NCI-H128 (cell line): ENCODE results near the gene CHMP2A.

Experiments used
- DNase-seq: peaks from one replicate; lab custom pipeline; 2025; ENCODE audit not compliant: unreplicated experiment; lab: John Stamatoyannopoulos, UW

Gene CHMP2A

GRCh38 chr19:58570770-58571574, 16.1 kb upstream of the CHMP2A start:
- DNase-seq = no peak

GRCh38 chr19:58569943-58570670, 15.2 kb upstream of the CHMP2A start:
- DNase-seq = no peak

GRCh38 chr19:58569191-58569942, 14.5 kb upstream of the CHMP2A start:
- no peak for DNase-seq

- no peak for DNase-seq
These were observed 13.7 kb upstream of the CHMP2A start for GRCh38 chr19:58568453-58569130.

GRCh38 chr19:58566989-58567388, 12.1 kb upstream of the CHMP2A start:
- no peak for DNase-seq

- no peak for DNase-seq
These were observed 8.9 kb upstream of the CHMP2A start for GRCh38 chr19:58563823-58564222.

GRCh38 chr19:58563034-58563573, 8.2 kb upstream of the CHMP2A start:
- DNase-seq = no peak

- no peak for DNase-seq
These were observed 7.5 kb upstream of the CHMP2A start for GRCh38 chr19:58562122-58563033.

- no peak for DNase-seq
These were observed 6.6 kb upstream of the CHMP2A start for GRCh38 chr19:58561373-58562121.

GRCh38 chr19:58560921-58561320, 6.0 kb upstream of the CHMP2A start:
- no peak for DNase-seq

GRCh38 chr19:58560007-58560887, 5.3 kb upstream of the CHMP2A start:
- DNase-seq = no peak

- no peak for DNase-seq
These were observed 4.5 kb upstream of the CHMP2A start for GRCh38 chr19:58559275-58560006.

GRCh38 chr19:58558623-58559274, 3.8 kb upstream of the CHMP2A start:
- no peak for DNase-seq

GRCh38 chr19:58558066-58558622, 3.2 kb upstream of the CHMP2A start, which contains the start of gene UBE2M:
TSS of gene UBE2M (minus strand) at chr19:58558611. CDS start at chr19:58558381, 230 bp downstream.
- DNase-seq = no peak

GRCh38 chr19:58557221-58558065, 2.5 kb upstream of the CHMP2A start:
- DNase-seq = no peak
